Stimulated activated CD4-positive, alpha-beta T cell treated with anti-CD3 and anti-CD28 coated beads, Interleukin-15, amount 100 ng/mL, for 24 hours (primary cell): ENCODE results near the gene RPA3.

Experiments
- DNase-seq: peaks from one replicate; pipeline ENCODE4 v3.0.0-alpha.2; 2020

Gene RPA3

GRCh38 chr7:7651479-7651878, 66.9 kb downstream of the RPA3 start:
- no peak for DNase-seq

DNA sequence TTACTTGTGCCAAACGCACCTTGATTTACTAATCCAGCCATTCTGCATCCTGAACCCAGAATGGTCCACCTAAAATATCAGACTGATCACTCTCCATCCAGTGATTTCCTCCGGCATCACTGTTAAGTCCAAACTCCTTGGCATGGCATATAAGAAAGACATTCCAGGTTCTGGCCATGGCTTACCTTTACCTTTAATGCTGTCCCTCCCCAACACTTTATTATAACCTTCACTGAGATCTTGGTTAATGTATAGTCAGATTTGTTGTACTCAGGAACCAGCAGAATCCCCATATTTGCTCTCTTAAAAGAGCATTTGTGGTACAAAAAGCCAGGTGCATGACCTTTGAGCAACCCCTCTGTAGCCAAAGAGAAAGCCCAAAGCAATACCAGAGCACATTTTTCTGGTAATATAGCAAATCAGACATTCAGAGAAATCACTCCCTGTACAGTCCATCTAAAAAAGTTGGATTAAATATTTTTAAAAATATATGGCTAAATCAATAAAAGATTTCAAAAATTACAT, 67.7 kb downstream of the RPA3 start:
- no peak for DNase-seq

DNA sequence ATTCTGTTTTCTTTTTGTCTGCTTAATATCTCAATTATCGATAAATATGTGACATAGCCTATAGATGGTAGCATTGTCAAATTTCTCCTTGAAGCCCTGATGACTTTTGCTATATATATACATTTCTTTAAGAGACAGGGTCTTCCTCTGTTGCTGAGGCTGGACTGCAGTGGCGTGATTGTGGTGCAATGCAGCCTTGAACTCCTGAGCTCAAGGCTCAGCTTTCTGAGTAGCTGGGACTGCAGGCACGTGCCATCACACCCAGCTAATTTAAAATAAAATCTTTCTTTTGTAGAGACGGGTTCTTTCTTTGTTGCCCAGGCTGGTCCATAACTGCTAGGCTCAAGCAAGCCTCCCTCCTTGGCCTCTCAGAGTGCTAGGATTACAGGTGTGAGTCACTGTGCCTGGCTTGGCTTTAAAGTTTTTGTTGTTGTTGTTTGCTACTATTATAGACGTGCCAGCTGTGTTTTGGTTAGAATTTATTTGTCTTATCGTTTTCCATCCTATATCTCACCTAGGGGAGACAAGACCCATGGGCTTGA, 70.8 kb downstream of the RPA3 start:
- no peak for DNase-seq

DNA sequence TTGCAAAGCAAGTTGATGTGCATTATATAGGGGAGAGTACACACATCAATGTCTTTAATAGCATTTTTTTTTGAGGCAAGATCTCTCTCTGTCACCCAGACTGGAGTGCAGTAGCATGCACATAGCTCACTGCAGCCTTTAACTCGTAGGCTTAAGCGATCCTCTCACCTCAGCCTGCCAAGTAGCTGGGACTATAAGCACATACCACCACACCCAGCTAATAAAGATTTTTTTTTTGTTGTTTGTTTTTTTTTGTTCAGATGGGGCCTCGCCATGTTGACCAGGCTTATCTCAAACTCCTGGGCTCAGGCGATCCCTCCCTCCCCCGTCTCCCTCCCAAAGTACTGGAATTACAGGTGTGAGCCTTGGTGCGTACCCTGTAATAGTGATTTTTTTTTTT, 76.3 kb downstream of the RPA3 start:
- DNase-seq = no peak

DNA sequence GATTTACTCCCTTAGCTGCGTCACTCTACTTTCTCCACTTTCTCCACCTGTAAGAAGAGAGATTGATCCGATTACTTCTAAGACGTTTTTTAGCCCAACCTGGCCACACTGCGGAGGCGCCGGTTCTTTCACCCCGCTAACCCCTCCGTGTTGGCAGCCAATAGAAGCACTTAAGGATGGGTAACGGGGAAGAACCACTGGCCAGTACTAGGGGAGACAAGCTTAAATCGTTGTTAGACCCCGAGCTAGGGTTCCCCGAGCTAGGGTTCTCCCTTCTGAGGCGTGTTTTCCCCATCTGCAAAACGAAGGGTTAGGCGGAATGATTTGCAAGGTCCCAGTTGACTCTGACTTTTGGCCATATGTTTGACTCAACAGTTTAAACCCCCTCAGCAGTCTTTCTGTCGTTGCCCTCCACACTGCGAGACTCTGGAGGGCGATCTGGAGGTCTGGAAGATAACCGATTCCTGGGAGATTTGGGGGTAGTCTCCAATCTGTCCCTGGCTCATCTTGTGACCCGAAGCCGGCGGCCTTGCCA, 77.2 kb downstream of the RPA3 start:
- DNase-seq = no peak

DNA sequence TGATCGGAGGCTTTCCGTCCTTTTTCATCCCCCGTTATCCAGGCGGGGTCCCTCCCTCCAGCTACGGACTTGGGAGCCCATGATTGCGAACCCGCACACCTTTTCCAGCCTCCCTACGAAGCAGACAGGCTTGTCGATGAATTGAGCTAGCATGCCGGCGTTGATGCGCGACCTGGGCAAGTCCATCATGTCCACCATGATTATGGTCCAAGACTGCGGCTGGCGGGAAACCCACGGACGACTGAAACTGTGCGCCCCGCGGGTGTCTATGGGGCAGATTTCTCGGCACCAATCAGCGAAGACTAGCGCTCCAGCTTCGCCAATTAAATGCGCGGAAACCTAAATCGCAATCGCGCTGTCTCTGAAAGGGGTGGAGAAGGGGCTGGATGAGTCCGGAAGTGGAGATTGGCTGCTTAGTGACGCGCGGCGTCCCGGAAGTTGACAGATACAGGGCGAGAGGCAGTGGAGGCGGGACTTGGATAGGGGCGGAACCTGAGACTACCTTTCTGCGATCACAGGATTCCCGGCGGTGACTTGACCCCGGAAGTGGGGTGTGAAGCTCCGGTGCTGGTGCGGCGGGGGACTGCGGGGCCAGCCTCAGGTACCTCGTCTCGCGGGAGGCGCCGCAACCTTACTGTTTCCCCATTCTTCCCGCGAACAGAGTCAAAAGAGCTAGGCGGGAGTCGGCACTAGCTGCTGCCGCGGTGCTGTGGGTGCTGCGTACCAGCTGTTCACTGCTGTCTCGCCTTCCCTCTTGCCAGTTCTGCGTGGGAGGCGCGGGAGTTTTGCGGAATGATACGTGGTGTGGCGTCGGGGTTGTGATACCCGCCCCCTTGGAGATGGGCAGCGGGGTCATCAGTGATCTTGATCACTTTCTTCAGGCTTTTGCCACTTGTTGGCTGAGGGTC, 77.9 kb downstream of the RPA3 start, which contains the start of gene UMAD1:
Gene UMAD1, plus strand, starts transcription at position 532 of the 908 bp plus-strand sequence. CDS start 32,620 bp downstream, outside the sequence.
- peak; percentile 98 for DNase-seq

GRCh38 chr7:7639847-7640220, 78.6 kb downstream of the RPA3 start:
- DNase-seq = peak; percentile 64

GRCh38 chr7:7639421-7639820, 79.0 kb downstream of the RPA3 start:
- DNase-seq = no peak

DNA sequence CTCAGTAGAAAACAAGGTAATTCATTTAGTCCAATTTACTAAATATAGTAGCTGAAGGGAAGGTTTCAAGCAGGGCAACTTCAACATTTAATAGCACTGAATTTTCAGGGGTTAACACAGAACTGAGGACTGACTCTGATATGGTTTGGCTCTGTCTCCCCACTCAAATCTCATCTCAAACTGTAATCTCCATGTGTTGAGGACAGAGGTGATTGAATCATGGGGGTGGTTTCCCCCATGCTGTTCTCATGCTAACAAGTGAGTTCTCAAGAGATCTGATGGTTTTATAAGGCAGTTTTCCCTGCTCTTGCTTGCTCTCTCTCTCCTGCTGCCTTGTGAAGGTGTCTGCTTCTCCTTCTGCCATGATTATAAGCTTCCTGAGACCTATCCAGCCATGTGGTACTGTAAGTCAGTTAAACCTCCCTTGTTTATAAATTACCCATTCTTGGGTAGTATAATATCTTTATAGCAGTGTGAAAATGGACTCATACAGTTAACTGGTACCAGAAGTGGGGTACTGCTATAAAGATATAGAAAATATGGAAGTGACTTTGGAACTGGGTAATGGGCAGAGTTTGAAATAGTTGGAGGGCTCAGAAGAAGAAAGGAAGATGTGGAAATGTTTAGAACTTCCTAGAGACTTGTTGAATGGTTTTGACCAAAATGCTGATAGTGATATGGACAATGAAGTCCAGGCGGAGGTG, 87.6 kb downstream of the RPA3 start:
- DNase-seq = no peak

DNA sequence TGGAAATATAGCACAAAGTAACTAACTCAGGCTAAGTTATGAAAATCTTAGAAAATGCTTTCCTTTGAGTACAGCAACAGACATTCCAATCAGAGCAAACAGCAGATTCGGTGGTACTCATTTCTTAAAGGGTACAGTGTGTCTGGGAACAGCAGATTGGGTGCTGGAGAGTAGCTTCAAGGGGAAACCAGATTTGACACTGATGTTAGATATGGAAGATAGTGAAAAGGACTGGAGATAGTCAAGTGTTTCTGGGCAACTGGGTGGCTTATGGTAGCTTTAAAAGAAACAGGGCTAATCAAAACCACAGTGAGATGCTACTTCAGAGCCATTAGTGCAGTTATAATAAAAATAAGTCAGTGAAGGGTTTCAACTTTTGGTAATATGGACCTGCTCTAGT, 89.9 kb downstream of the RPA3 start:
- DNase-seq = no peak

DNA sequence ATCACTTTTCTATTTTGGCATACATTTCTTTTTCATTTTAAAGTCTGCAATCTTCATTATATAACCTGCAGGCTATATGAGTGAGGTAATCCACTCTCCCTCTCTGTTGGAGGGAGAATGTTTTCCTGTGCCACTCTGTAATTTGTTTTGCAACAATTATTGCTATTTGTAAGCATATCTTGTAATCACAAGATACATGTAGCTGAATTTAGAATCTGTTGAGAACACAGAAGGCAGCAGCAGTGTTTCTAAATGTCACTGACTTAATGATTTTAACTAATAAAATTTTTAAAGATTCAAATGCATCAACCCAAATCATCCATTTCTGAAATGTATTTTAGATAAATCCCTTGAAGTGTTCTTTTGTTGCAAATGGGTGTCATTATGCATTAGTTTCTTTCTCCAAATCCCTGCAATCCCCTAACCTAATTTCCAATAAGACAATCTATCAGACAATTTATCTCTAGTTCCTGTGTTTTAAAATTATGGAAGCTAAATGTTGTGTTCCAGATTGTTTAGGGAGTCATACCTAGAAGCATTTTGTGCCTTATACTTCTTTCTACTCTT, 97.7 kb downstream of the RPA3 start:
- no peak for DNase-seq

DNA sequence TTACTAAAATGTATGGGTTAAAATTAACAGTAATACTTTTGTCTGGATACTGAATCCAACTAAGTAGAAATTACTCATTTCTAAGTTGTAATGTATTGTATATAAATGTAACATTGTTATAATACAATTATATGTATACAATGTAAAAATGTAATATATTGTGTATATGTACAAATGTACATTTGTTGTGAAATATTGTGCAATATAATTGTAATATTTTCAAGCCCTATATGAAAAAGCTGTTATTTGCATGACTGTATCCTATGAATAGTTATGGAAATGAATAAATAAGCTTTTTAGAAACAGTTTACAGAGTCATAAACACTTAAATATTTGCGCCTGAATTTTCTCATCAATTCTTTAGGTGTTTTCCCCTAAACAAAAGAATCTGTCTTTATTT, 98.2 kb downstream of the RPA3 start:
- DNase-seq = no peak

GRCh38 chr7:7618410-7618809, 100.0 kb downstream of the RPA3 start:
- DNase-seq = no peak

GRCh38 chr7:7617550-7617949, 100.9 kb downstream of the RPA3 start:
- no peak for DNase-seq

DNA sequence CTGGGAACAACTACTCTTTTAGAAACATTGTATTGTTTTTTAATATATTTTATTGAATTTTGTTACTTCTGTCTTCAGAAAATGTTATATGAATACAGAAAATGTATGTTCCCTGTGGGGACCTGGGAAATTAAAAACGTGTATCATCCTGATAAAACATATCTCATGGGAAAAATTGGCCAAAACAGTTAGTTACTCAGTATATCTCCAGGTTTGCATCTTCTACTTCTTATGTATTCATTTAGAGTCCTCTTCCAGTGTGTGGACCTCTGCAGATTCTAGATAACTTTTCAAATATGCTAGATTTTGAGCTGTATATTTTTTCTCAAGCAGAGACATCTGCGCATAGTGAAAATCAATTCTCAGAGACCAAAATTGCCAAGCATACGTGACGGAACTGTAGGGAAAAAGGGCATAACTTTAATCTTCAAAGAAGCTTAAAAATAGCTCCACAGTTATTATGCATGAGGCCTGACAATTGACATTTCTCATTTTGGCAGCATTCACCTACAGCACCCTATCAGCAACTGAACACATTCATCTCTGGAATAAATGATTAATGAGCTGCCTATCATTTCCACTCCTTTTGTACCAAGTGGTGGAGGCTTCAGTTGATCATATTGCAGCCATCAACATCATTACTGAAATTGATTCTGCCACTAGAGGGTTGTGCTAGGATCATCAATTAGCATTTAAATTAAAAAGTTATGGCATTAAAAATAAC, 104.2 kb downstream of the RPA3 start:
- no peak for DNase-seq

GRCh38 chr7:7613210-7613609, 105.2 kb downstream of the RPA3 start:
- DNase-seq = no peak

DNA sequence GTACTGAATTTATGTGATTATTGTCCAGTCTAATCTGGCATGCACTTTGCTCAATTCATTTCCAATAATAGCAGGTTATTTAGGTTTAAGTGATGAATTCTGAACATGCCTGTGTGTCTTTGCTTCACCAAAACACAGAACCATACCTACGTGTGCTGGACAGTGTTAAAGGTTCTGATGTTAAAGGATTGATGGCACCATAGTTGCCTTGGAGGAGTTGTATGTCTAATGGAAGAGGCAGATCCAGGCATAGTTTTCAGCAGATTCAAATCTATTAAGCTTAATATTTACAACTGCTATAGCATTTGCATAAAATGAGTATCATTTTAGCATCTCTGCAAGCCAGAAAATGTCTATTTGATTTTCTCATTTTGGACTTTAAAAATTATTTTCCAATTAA, 105.9 kb downstream of the RPA3 start:
- no peak for DNase-seq

DNA sequence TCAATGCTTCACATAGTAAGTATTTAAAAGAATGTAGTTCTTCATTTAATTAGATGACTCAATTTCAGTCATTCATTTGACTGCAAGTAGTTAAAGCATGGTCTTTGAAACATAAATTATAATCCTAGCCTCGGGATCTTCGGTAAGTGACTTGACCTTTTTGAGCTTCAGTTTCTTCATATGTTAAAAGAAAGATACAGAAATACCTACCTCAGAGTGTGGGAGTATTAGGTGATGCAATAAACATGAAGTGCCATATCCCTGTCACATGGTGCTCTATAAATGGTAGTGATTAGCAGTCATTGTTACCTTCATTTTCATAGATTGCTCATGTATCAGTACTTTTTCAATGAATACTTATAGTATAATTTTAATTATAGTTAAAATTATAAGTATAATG, 109.1 kb downstream of the RPA3 start:
- DNase-seq = no peak

GRCh38 chr7:7607010-7607409, 111.4 kb downstream of the RPA3 start:
- DNase-seq = no peak

DNA sequence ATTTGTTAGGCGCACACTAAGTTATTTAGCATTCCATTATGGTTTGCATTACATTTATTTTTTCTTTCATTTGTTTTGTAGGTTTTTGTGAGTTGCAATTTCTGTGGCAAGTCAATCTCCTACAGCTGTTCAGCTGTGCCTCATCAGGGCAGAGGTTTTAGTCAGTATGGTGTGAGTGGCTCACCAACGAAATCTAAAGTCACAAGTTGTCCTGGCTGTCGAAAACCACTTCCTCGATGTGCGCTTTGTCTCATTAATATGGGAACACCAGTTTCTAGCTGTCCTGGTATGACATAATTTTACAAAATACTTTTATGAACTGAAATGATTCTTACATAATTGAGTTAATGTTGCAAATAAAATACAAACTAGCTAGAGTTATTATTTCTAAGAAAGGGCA, 122.2 kb downstream of the RPA3 start:
- DNase-seq = no peak

- DNase-seq = no peak
Observed at GRCh38 chr7:7595451-7595850, 123.0 kb downstream of the RPA3 start.
